HS-27A (cell line): Measurements from ENCODE around the gene HIC2.
"Not testable (repeated sequence)": the region's sequence is repeated elsewhere in the genome, so short reads cannot be mapped to it uniquely, and the experiment has no call there.

ENCODE experiments used
- DNase-seq: peaks from one replicate; pipeline ENCODE4 v3.0.0-alpha.2; 2012; ENCODE audit warnings: low read depth, missing footprints

The HIC2 gene, protein sequence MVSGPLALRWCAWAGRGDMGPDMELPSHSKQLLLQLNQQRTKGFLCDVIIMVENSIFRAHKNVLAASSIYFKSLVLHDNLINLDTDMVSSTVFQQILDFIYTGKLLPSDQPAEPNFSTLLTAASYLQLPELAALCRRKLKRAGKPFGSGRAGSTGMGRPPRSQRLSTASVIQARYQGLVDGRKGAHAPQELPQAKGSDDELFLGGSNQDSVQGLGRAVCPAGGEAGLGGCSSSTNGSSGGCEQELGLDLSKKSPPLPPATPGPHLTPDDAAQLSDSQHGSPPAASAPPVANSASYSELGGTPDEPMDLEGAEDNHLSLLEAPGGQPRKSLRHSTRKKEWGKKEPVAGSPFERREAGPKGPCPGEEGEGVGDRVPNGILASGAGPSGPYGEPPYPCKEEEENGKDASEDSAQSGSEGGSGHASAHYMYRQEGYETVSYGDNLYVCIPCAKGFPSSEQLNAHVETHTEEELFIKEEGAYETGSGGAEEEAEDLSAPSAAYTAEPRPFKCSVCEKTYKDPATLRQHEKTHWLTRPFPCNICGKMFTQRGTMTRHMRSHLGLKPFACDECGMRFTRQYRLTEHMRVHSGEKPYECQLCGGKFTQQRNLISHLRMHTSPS

DNA sequence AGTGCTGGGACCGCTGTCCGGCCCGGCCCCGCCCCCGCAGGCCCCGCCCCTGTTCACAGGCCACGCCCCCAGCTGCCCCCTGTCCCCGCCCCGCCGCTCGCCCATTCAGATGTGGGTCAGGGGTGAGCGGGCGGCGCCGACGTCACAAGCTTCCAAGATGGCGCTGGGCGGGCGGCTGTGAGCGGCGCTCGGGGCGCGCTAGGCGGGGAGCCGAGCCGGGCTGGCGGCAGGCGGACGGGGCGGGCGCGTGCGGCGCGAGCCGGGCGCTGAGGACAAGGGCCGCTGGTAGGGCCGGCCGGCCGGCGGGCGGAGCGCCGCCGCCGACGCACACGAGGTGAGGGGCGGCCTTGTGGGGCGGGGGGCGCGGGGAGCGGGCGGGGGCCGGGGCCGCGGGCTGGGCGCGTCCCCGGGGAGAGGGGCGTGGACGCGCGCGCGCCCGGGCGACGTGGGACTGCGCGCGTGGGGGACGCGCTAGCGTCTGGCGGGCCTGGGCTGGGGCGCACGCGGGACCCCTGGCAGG, at the start of gene HIC2:
HIC2 (plus strand) TSS at position 145 of the 520 bp plus-strand sequence. CDS start 25,461 bp downstream, outside the sequence.
- DNase-seq = not testable (repeated sequence)

DNA sequence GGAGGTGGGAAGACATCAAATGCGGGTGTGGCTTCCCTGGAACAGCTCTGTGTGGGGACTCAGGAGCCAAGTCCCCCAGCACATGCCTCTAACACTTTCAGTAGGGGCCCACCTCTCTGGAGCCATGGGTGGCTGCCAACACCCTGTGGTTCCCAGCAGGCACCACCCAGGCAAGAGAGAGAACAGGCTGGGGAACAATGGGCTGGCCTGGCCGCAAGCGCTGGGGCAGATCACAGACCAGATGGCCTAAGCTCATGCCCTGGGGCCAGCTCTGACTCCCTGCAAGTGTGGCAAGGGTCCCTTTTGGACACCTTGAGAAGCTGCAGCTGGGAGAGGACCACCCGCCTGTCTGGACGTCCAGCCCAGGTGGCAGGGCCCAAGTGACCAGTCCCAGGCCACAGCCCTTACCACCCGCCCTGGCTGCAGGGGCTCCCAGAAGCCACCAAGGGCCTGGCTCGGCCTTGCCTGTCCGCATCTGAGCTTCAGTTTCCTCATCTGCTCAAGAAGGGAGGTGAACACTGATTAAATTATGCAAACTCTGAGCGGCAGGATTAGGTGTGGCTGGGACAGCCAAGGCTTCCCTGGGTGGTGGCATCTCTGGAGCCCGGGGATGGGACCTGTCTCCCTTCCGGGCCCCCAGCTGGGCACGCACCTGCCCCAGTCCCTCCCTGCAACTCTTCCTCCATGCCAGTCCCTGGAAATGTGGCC, 48.4 kb upstream of the HIC2 start:
- not testable (repeated sequence) for DNase-seq

DNA sequence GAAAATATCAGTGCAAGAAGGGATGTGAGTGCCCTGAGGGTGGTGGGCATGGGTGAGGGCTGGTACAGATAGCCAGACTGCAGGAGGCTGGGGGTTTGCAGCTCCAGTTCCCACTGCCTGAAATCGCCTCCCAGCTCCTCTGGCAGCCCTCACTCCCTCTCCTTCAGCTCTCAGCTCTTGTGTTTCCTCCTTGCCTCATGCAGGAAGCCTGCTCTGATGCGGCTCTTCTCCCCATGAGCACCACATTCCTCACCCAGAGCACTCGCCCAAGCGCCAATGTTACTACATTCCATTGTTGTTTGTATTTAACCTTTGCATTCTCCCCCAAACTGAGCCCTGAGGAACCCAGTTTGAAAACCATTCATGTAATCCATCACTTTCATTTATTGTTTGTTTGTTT, 41.3 kb upstream of the HIC2 start:
- not testable (repeated sequence) for DNase-seq

DNA sequence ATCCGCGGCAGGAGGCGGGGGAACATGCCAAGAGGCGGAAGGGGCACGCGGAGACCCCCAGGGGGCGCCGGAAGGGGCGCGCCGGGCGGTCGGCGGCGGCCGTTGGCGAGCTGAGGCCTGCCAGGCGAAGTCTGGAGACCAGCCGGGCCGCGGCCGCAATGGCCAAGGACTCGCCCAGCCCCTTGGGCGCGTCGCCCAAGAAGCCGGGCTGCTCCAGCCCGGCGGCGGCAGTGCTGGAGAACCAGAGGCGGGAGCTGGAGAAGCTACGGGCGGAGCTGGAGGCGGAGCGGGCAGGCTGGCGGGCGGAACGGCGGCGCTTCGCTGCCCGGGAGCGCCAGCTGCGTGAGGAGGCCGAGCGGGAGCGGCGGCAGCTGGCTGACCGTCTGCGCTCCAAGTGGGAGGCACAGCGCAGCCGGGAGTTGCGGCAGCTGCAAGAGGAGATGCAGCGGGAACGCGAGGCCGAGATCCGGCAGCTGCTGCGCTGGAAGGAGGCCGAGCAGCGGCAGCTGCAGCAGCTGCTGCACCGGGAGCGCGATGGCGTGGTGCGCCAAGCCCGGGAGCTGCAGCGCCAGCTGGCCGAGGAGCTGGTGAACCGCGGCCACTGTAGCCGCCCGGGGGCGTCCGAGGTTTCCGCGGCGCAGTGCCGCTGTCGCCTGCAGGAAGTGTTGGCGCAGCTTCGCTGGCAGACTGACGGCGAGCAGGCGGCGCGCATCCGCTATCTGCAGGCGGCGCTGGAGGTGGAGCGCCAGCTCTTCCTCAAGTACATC, 33.3 kb upstream of the HIC2 start, which contains the start of gene RIMBP3B:
RIMBP3B (plus strand) TSS at position 51 of the 767 bp plus-strand sequence; CDS start at position 159, 108 bp downstream.
- DNase-seq = not testable (repeated sequence)

DNA sequence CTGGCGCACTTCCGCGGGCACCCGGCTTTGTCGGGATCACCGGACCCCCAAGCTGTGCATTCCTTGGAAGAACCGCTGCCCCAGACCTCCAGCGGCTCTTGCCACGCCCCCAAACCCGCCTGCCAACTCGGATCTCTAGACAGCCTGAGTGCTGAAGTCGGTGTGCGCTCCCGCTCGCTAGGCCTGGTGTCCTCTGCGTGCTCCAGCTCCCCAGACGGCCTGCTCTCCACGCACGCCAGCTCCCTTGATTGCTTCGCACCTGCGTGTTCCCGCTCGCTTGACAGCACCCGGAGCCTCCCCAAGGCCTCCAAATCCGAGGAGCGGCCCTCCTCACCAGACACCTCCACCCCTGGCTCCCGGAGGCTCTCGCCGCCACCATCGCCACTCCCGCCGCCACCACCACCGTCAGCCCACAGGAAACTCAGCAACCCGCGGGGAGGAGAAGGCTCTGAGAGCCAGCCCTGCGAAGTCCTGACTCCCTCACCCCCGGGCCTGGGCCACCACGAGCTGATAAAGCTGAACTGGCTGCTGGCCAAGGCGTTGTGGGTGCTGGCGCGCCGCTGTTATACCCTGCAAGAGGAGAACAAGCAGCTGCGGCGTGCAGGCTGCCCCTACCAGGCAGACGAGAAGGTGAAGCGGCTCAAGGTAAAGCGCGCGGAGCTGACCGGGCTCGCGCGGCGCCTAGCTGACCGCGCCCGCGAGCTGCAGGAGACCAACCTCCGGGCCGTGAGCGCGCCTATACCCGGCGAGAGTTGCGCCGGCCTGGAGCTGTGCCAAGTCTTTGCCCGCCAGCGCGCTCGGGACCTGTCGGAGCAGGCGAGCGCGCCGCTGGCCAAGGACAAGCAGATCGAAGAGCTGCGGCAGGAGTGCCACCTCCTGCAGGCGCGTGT, 32.5 kb upstream of the HIC2 start:
- not testable (repeated sequence) for DNase-seq

DNA sequence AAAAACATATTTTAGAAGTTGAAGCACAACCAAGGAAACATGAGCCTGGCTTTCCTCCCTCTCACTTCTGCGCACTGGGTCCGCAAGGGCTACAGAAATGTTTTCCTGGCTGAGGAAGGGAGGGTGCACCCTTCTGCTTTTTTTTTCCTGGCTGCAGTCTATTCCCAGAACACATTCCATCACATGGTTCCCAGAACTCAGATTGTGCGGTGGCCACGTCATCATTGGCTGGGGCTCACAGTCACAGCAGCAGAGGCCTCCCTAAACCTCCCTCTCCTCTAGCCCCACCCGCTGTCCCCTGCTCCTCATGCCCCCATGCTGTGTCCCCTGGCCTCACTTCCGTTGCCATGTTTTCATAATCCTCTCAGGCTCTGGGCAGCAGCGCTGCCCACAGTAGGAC, 27.7 kb upstream of the HIC2 start:
- DNase-seq = not testable (repeated sequence)

DNA sequence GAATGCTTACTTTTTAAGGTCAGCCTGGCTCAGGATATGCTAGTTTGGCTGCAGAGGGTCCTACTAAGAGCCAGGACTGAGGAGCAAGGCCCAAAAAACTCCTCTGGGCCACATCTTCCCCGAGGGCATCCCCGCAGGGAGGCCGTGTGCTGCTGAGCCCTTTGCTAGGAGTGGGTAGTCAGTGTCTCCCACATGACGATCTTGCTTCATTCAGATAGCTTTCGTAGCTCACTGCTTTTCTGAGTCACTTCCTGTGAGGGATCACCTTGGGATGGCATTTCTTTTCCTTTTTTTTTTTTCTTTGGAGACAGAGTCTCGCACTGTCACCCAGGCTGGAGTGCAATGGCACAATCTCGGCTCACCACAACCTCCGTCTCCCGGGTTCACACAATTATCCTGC, 27.2 kb upstream of the HIC2 start:
- not testable (repeated sequence) for DNase-seq

DNA sequence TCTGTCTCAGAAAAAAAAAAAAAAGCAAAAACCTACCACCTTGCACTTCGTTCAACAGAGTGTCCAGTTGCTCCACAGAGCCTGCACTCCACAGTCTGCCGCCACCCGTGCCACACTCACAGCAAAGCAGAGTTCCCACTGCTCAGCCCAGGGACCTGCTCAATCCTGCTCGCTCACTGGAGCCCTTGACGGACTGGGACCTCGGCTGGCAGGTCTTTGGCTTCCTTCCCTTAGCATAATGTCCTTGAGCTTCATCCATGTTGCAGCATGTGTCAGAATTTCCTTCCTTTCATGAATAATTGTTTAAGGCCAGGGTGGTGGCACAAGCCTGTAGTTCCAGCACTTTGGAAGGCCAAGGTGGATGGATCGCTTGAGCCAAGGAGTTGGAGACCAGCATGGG, 22.6 kb upstream of the HIC2 start:
- not testable (repeated sequence) for DNase-seq

DNA sequence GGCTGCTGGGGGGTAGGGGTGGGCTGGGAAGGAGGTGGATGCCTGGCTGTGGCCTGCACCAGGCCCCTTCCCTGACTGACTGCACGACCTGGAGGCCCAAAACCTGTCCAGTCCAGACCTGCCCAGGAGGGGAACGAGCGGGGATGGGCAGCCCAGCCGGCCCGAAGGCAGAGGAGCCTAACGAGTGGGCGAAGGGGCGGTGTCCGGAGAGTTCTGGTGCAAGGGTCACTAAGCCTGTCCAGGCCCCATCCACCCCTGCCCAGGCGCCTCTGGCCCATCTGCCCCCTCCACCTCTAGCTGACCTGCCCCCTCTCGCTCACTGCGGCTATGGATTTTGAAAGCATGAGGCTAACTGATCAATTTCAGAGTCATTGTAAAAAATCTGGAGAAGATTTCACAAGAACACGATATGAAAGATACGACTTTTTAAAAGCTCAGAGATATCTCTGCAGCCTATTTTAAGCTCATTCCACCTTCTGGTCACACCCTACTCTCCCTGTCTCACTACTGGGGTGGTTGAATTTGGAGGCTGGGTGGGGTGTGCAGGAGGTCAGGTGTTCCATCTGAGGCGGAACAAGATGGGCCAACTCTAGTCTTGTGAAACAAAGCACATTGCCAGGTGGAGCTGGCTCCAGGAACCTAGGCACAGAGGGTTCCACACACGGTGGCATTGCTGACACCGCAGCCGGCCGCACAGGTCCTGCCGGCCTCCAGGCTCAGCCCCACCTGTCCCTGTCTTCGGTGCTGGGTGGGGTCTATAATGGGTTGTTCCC, 15.8 kb upstream of the HIC2 start:
- not testable (repeated sequence) for DNase-seq

DNA sequence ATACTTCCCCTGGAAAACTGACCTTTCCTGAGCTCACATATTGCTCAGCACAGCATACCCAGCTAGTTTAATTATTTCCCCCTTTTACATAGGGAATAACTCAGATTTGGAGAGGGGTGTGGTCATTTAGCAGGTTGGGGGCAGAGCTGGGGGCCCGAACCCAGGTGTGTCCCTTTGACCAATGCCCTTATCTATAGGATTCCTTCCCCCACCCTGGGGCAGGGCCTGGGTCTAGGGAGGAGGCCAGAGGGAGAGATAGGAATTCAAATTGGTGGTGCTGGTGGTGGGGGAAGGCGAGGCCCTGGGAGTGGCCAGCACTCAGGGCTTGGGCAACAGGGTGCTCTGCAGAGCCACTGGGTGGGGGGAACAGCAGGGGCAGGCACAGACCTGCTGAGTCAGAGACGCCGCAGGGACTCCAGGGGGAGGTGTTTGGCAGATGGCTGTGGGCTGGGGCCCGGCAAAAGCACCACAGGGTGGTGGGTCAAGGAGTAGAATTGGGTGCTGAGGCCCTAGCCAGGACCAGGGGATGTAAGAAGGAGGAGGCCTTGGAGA, 14.3 kb upstream of the HIC2 start:
- DNase-seq = not testable (repeated sequence)

DNA sequence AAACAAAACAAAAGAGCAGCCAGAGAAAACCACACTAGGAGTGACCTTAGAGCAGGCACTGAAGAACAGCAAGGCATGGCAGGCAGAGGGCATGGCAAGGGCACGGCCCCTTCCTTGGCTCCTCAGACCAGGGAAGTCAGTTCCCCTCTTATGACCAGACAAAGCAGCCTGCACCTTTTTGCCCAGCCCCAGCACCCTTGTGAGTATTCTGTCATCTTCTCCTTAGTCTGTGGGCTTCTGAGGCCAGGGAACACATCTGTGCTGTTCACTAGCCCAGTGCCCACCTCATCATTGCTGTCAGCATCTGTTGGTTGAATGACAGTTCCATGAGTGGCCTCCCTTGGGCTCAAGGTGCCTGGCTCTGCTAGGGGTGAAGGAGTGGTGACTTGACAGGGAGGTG, 10.0 kb upstream of the HIC2 start:
- not testable (repeated sequence) for DNase-seq

DNA sequence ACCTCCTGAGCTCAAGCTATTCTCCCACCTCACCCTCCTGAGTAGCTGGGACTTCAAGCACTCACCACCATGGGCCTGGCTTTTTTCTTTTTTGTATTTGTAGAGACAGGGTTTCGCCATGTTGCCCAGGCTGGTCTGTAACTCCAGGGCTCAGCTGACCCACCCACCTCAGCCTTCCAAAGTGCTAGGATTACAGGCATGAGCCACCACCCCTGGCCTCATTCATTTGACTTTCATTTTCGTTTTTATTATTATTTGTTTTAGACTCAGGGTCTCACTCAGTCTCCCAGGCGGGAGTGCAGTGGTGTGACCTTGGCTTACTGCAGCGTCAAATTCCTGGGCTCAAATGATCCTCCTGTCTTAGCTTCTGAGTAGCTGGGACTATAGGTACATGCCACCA, 9.4 kb upstream of the HIC2 start:
- not testable (repeated sequence) for DNase-seq

DNA sequence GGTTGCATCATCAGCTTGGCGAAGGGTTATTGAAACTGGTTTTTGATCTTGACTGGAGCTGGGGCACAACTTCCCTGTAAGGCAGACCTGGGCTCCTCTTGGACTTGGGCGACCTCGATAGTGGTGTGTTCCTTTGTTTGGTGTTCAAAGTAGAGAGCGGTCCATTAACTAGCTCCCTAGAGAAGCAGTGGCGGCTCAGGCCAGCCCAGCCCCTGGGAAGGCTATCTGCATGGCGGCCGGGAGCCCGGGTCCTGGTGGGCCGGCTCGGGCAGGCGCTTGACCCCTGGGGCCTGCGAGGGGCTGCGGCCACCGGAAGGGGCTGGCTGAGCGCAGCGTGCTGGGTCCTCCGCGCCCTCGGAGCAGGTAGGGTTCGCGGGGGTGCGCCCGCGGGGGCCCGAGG, 796 bp upstream of the HIC2 start:
- DNase-seq = not testable (repeated sequence)

DNA sequence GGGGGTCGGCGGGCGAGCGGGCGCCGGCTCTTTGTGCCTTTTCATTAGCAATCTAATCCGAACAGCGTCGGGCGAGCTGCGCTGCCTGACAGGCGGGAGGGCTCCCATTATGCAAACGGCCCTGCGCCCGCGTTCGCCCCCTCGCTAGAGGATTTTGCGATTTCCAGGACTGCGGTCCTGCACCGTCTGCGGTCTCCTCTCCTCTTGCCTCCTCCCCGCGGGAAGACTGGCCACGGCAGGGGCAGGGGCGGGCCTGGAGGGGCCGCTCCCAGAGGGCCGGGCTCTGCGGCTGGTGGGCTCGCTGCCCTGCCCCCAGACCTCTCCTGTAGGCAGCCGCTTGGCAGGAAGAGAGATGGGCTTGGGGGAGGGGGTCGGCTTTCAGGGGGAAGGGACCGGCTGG, 682 bp downstream of the HIC2 start:
- not testable (repeated sequence) for DNase-seq

DNA sequence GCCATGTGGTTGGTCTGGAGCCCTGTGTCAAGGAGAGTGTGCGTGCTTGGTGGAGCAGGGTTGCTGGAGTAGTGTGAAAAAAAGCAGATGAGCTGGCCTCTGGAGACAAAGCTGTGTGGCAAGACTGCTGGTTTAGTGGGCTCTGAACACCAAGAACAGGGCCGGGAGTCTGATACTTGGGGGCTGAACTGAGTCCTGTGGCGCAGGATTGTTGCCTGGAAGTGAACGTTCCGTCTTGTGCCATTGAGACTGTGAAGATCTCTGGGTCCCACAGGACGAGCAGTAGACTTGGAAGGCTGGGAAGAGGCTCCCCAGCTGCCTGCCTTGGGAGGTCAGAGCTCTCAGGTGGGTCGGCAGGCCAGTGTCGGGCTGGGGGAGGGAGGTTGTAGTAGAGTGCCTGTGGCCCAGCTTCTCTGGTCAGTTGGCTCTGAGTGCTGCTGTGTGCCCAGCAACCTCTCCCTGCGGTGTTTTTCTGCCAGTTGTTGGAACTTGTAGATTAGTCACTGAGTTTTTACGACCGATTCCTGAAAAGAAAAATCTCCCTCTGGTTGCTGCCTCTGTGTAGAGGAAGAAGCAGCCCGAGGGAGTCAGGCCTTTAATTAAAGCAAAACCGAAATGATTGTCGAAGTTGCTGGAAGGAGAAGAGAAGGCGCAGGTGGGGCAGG, 1.9 kb downstream of the HIC2 start:
- not testable (repeated sequence) for DNase-seq

DNA sequence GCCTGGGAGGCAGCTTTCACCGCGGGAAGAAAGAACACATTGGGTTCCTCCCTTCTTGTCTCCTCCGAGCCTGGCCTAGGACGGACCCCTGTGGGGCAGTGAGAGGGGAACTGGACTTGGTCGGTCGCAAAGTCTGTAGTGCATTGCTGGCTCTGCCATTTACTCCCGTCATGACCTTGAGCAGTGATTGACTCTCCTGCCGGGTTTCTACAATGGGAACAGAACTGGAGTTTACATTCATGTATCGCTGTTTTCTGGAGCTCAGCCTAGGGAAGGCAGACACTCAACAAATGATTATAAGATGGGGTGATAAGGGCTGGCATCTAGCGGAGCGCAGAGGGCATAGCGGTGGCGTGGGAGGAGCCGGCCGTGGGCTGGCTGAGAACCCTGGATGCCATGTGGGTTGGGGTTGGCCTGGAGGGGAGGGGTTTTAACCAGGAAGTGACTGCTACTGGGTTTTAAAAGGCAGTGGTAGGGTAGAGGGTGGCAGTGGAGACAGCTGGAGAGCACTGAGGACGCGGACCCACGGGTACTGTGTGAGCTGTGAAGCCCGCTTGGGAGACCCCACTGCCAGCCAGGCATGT, 3.1 kb downstream of the HIC2 start:
- DNase-seq = not testable (repeated sequence)

DNA sequence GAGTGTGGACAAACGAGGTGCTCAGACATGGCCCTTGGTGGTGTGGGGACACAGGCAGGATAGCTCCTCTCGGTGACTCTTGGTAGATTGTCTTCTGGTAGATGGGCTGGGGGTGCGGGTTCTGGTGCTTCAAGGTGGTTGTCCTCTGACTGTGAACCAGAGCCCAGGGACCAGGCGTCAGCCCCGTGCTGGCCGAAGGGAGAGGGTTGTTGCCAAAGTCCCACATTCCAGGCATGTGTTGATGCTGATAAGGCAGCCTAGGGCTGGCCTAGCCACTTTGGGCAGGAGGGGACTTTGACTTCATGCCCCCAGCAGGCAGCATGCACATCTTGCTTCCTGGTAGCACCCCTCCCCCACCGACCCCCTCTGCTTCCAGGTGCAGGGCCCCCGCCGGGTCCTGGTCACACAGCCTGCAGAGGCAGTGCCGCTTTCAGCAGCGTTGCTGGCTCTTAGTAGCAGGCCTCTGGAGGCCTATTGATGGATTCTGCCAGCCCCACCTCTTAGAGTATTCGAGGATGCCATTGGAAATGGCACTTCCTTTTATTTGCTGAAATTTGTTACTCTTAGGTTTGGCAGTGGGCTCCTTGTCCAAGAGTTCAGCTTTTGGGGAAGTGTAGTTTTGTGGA, 7.0 kb downstream of the HIC2 start:
- not testable (repeated sequence) for DNase-seq
